ENCODE data around the gene KRTAP19-6. TPM values are rescaled to one million over a fixed set of nuclear protein-coding genes. Genes with fewer than 3 reads are reported as not detected.
A peak's percentile ranks its signal among the peaks of the same experiment; 100 is the strongest.
"Not testable (repeated sequence)": the region's sequence is repeated elsewhere in the genome, so short reads cannot be mapped to it uniquely, and the experiment has no call there.

The KRTAP19-6 gene
- total RNA-seq, 1 experiment from 2014 or later: not detected

DNA sequence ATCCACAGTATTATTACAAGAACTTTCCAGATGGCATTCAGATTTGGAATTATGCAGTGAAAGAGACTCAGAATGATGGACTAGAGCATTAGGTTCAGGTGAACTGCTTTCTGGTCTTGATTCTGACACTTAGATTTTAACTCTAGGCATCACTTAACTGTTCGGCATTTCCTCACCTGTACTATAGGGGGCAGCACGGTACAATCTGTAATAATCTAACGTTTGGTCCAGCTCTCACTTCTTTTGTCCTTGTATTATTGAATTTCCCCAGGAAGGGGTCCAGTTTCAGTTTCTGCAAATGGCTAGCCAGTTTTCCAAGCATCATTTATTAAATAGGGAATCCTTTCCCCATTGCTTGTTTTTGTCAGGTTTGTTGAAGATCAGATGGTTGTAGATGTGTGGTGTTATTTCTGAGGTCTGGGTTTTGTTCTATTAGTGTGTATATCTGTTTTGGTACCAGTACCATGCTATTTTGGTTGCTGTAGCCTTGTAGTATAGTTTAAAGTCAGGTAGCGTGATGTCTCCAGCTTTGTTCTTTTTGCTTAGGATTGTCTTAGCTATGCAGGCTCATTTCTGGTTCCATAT lies 36.0 kb downstream of the KRTAP19-6 start:
- H3K4me2 ChIP-seq (ENCODE audit: low read length); ATAC-seq; H3K27me3 ChIP-seq (ENCODE audit: insufficient read depth, low read length); POLR2A ChIA-PET; RAD21 ChIA-PET (ENCODE audit: low non-redundant PET in 1 of 2, low total read pairs in 2 of 2, uncharacterized antibody in 2 of 2, unreplicated experiment in 2 of 2); H3K79me2 ChIP-seq (ENCODE audit: insufficient read depth, low read length); H3K9me2 ChIP-seq (ENCODE audit: insufficient read depth); DNase-seq (ENCODE audit: low read depth, low spot score); H3K36me3 ChIP-seq (ENCODE audit: control insufficient read depth in 1 of 2, insufficient read depth in 2 of 2, low read length in 2 of 2); H3K27ac ChIP-seq (ENCODE audit: low read depth, low read length); BruUV-seq (replicated peaks); H3K4me1 ChIP-seq (ENCODE audit: control insufficient read depth in 1 of 2, insufficient read depth in 2 of 2, low read length in 2 of 2); intact Hi-C loops (cut with micrococcal nuclease); H4K20me1 ChIP-seq (ENCODE audit: insufficient read depth); H3K4me3 ChIP-seq (replicated peaks in 1 of 2; ENCODE audit: low read depth in 1 of 2, low read length in 2 of 2); H3K9ac ChIP-seq (ENCODE audit: low read length); H2AFZ ChIP-seq (ENCODE audit: low read depth, low read length, poor library complexity, severe bottlenecking): not testable (repeated sequence)
- CTCF ChIA-PET: interaction anchor here (0.6 kb wide), 1 partner anchor 580 kb away, joined by 3 read pairs; no protein-coding TSS in a partner anchor
- peaks cover 14 to 18% of the 10 kb centered on the region in 2 experiments; a peak in 3 of 4 replicates for H3K9me3 ChIP-seq (ENCODE audit: control insufficient read depth in 1 of 2, insufficient read depth in 1 of 2, low read depth in 1 of 2, low read length in 2 of 2)
- peak in 2 of 3 experiments; percentile 25 to 39; a peak in 3 of 6 replicates for TF ChIP-seq CTCF (IDR thresholded peaks at IDR 0.05 in 2 of 3, conservative IDR thresholded peaks at IDR 0.05 in 1 of 3; ENCODE audit: borderline replicate concordance in 1 of 3, insufficient read depth in 1 of 3, low read depth in 2 of 3, low read length in 2 of 3)

DNA sequence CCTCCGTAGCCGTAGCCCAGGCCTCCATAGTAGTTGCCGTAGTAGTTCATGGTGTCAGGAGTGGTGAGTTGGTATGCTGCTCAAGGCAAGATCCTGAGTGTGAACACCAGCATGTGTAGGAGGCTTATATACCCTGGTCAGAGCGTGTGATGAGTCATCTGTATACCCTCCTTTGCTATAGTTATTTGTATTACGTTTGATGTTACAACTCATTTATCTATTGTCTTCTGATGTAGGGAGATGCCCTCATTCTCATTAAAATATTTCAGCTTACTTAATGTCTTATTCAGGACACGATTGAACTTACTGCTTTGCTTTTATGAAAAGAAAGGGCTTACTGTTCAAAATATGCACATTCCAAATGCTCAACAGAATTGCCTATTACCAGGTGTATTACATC lies 39.6 kb downstream of the KRTAP19-6 start, which contains the start of gene KRTAP19-5:
TSS of gene KRTAP19-5 (minus strand) at position 101 of the 400 bp plus-strand sequence. CDS start at position 50, 51 bp downstream.
- ATAC-seq (no peak), DNase-seq (ENCODE audit: low read depth, low spot score) (no peak)
- no peak within 1 kb of the TSS for H3K4me2 ChIP-seq (ENCODE audit: low read length)
- H3K9ac ChIP-seq (ENCODE audit: low read length): no peak within 1 kb of the TSS
- H3K27me3 ChIP-seq (ENCODE audit: insufficient read depth, low read length): no peaks in the 10 kb centered on the region
- H3K9me3 ChIP-seq (ENCODE audit: control insufficient read depth in 1 of 2, insufficient read depth in 1 of 2, low read depth in 1 of 2, low read length in 2 of 2): peaks cover 13 to 22% of the 10 kb centered on the region in 2 experiments; a peak in 3 of 4 replicates
- ChIA-PET CTCF (no interaction called here), RAD21 (ENCODE audit: low non-redundant PET in 1 of 2, low total read pairs in 2 of 2, uncharacterized antibody in 2 of 2, unreplicated experiment in 2 of 2) (no interaction called here), POLR2A (no interaction called here)
- H3K79me2 ChIP-seq (ENCODE audit: insufficient read depth, low read length): no peaks in the 10 kb centered on the region
- no peaks in the 10 kb centered on the region for H3K4me1 ChIP-seq (ENCODE audit: control insufficient read depth in 1 of 2, insufficient read depth in 2 of 2, low read length in 2 of 2)
- no peaks in the 10 kb centered on the region for H3K9me2 ChIP-seq (ENCODE audit: insufficient read depth)
- H3K27ac ChIP-seq (ENCODE audit: low read depth, low read length): no peak within 1 kb of the TSS
- intact Hi-C loops (cut with micrococcal nuclease): no loop called here
- H4K20me1 ChIP-seq (ENCODE audit: insufficient read depth): no peaks in the 10 kb centered on the region
- BruUV-seq (replicated peaks): no TSS peak
- no peak within 1 kb of the TSS for H3K4me3 ChIP-seq (replicated peaks in 1 of 2; ENCODE audit: low read depth in 1 of 2, low read length in 2 of 2)
- no peak within 1 kb of the TSS for H2AFZ ChIP-seq (ENCODE audit: low read depth, low read length, poor library complexity, severe bottlenecking)
- no peaks in the 10 kb centered on the region for H3K36me3 ChIP-seq (ENCODE audit: control insufficient read depth in 1 of 2, insufficient read depth in 2 of 2, low read length in 2 of 2)
- TF ChIP-seq EZH2 (IDR thresholded peaks at IDR 0.05) (no peak), SP1 (IDR thresholded peaks at IDR 0.05; ENCODE audit: low read depth) (no peak), POLR2A (IDR thresholded peaks at IDR 0.05; ENCODE audit: borderline replicate concordance, extremely low read depth, insufficient read depth, insufficient read length) (no peak), ZFX (IDR thresholded peaks at IDR 0.05) (no peak), TCF7L2 (IDR thresholded peaks at IDR 0.05; ENCODE audit: borderline replicate concordance, extremely low read depth, insufficient read depth, insufficient read length) (no peak), RAD21 (IDR thresholded peaks at IDR 0.05; ENCODE audit: low read depth) (no peak), ELF1 (IDR thresholded peaks at IDR 0.05; ENCODE audit: borderline replicate concordance, low read depth) (no peak), SRF (IDR thresholded peaks at IDR 0.05; ENCODE audit: low read depth) (no peak), MAX (IDR thresholded peaks at IDR 0.05) (no peak), EGR1 (IDR thresholded peaks at IDR 0.05; ENCODE audit: low read depth) (no peak), JUND (IDR thresholded peaks at IDR 0.05) (no peak)
- TF ChIP-seq, protein P1, sequence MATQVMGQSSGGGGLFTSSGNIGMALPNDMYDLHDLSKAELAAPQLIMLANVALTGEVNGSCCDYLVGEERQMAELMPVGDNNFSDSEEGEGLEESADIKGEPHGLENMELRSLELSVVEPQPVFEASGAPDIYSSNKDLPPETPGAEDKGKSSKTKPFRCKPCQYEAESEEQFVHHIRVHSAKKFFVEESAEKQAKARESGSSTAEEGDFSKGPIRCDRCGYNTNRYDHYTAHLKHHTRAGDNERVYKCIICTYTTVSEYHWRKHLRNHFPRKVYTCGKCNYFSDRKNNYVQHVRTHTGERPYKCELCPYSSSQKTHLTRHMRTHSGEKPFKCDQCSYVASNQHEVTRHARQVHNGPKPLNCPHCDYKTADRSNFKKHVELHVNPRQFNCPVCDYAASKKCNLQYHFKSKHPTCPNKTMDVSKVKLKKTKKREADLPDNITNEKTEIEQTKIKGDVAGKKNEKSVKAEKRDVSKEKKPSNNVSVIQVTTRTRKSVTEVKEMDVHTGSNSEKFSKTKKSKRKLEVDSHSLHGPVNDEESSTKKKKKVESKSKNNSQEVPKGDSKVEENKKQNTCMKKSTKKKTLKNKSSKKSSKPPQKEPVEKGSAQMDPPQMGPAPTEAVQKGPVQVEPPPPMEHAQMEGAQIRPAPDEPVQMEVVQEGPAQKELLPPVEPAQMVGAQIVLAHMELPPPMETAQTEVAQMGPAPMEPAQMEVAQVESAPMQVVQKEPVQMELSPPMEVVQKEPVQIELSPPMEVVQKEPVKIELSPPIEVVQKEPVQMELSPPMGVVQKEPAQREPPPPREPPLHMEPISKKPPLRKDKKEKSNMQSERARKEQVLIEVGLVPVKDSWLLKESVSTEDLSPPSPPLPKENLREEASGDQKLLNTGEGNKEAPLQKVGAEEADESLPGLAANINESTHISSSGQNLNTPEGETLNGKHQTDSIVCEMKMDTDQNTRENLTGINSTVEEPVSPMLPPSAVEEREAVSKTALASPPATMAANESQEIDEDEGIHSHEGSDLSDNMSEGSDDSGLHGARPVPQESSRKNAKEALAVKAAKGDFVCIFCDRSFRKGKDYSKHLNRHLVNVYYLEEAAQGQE (IDR thresholded peaks at IDR 0.05; ENCODE audit: low read depth): no peak
- TF ChIP-seq, protein P2, sequence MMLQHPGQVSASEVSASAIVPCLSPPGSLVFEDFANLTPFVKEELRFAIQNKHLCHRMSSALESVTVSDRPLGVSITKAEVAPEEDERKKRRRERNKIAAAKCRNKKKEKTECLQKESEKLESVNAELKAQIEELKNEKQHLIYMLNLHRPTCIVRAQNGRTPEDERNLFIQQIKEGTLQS (IDR thresholded peaks at IDR 0.05): no peak

Data from HCT116 (cell line).